Colonic mucosa (tissue), 4 donors: ENCODE results near the gene TESK2. TPM values are rescaled to one million over a fixed set of nuclear protein-coding genes. Genes with fewer than 3 reads are reported as not detected.

ENCODE experiments used
- DNase-seq: peaks from one replicate; pipeline ENCODE4 v3.0.0-alpha.2; 2020
- H3K27ac ChIP-seq: fragments of 200-600 bp; one replicate; pipeline ENCODE4 v1.8.0; 2021
- H3K27me3 ChIP-seq: fragments of 200-600 bp; one replicate; pipeline ENCODE4 v1.8.0; 2021
- H3K36me3 ChIP-seq: fragments of 200-600 bp; one replicate; pipeline ENCODE4 v1.8.0; 2021
- H3K4me1 ChIP-seq: fragments of 200-600 bp; one replicate; pipeline ENCODE4 v1.8.0; 2021; ENCODE audit warnings: mild to moderate bottlenecking
- H3K4me3 ChIP-seq: fragments of 200-600 bp; one replicate; pipeline ENCODE4 v1.8.0; 2021
- H3K9ac ChIP-seq, 2 donors: one replicate each; pipeline ENCODE4 v1.7.0; 2013; ENCODE audit warnings: control low read depth in 2 of 2, low read depth in 2 of 2, low read length in 2 of 2
- H3K9me3 ChIP-seq: fragments of 200-600 bp; one replicate; pipeline ENCODE4 v1.8.0; 2021
- CTCF ChIP-seq: fragments of 200-600 bp; IDR thresholded peaks from one replicate; pipeline ENCODE4 v1.8.0; 2022; ENCODE audit warnings: antibody characterized with exemption, mild to moderate bottlenecking
- intact Hi-C: fragments of 100-400 bp; cut with DNase I; formaldehyde crosslinking; loops from one replicate; pipeline ENCODE4 v1.14.1; 2022
- total RNA-seq, 2 donors: library from RNA; stranded (reverse); fragmentation: NEBNext Ultra II Directional in 1 of 2; extraction: Animal tissue kit (Norgen Biotek cat#: 25700) in 1 of 2; gene quantifications; one replicate each; pipeline ENCODE4 v1.2.1, GENCODE V29; 2021
- donor health status: healthy.
- donor health status: DM: no; HTN: no; CAD: no.
- donor health status: DM: no; HTN: no; CAD: no.

Gene TESK2
- total RNA-seq, 2 donors from 2014 or later: 11.3 to 15.3 TPM

GRCh38 chr1:45304311-45305081, 186.5 kb downstream of the TESK2 start:
- H3K27ac ChIP-seq: peak overlapping the region; percentile 92
- H3K36me3 ChIP-seq: no peaks in the 10 kb centered on the region
- TF ChIP-seq CTCF: no peak
- H3K27me3 ChIP-seq: no peaks in the 10 kb centered on the region
- no peaks in the 10 kb centered on the region for H3K9me3 ChIP-seq
- H3K4me3 ChIP-seq: peak overlapping the region; percentile 65
- peaks cover 8% of the 10 kb centered on the region for H3K4me1 ChIP-seq
- peak overlapping the region; percentile 77 to 79 for H3K9ac ChIP-seq
- intact Hi-C loops: loop anchor here (10.0 kb wide), 1 partner anchor 470 kb away; no protein-coding TSS in a partner anchor
- DNase-seq: peak; percentile 55

GRCh38 chr1:45303520-45304310, 187.2 kb downstream of the TESK2 start:
- peak; percentile 99 for DNase-seq
- Histone ChIP-seq H3K27me3 (no peaks in the 10 kb centered on the region), H3K27ac (peak overlapping the region; percentile 92), H3K36me3 (no peaks in the 10 kb centered on the region), H3K4me1 (peaks cover 8% of the 10 kb centered on the region), H3K4me3 (peak overlapping the region; percentile 65), H3K9ac (peak overlapping the region; percentile 77 to 79), H3K9me3 (no peaks in the 10 kb centered on the region)
- TF ChIP-seq CTCF: peak; percentile 52
- intact Hi-C loops: loop anchor here (10.0 kb wide), 1 partner anchor 469 kb away; no protein-coding TSS in a partner anchor

- DNase-seq: no peak
- Histone ChIP-seq H3K4me1 (peaks cover 8% of the 10 kb centered on the region), H3K9ac (no peak overlapping the region), H3K36me3 (no peaks in the 10 kb centered on the region), H3K9me3 (no peaks in the 10 kb centered on the region), H3K27ac (peak overlapping the region; percentile 92), H3K27me3 (no peaks in the 10 kb centered on the region), H3K4me3 (peak overlapping the region; percentile 65)
- no peak for TF ChIP-seq CTCF
- intact Hi-C loops: loop anchor here (10.0 kb wide), 1 partner anchor 468 kb away; no protein-coding TSS in a partner anchor
Observed at GRCh38 chr1:45302505-45303150, 188.3 kb downstream of the TESK2 start.

GRCh38 chr1:45300669-45300997, 190.3 kb downstream of the TESK2 start:
- TF ChIP-seq CTCF: no peak
- Histone ChIP-seq H3K9ac (no peak overlapping the region), H3K27me3 (no peaks in the 10 kb centered on the region), H3K36me3 (no peaks in the 10 kb centered on the region), H3K4me3 (no peak overlapping the region), H3K4me1 (peaks cover 8% of the 10 kb centered on the region), H3K9me3 (no peaks in the 10 kb centered on the region), H3K27ac (no peak overlapping the region)
- intact Hi-C loops: loop anchor here (2.0 to 10.0 kb wide), 2 partner anchors 284 to 466 kb away; no protein-coding TSS in a partner anchor
- DNase-seq: no peak

- H3K9me3 ChIP-seq: no peaks in the 10 kb centered on the region
- H3K36me3 ChIP-seq: no peaks in the 10 kb centered on the region
- no peak overlapping the region for H3K4me3 ChIP-seq
- peaks cover 8% of the 10 kb centered on the region for H3K4me1 ChIP-seq
- peak; percentile 33 for DNase-seq
- H3K27ac ChIP-seq: no peak overlapping the region
- H3K27me3 ChIP-seq: no peaks in the 10 kb centered on the region
- intact Hi-C loops: loop anchor here (2.0 to 10.0 kb wide), 2 partner anchors 283 to 465 kb away; no protein-coding TSS in a partner anchor
- no peak overlapping the region for H3K9ac ChIP-seq
- peak; percentile 66 for TF ChIP-seq CTCF
Observed at GRCh38 chr1:45299981-45300668, 190.8 kb downstream of the TESK2 start.
